Effector memory CD4-positive, alpha-beta T cell (primary cell): ENCODE data around the gene CAMK2N2.

Experiments
- DNase-seq, 3 donors: peaks; one replicate each; pipeline ENCODE4 v3.0.0-alpha.2; 2020
- H3K27ac ChIP-seq: 2 replicates; pipeline ENCODE4 v1.7.0; 2013; ENCODE audit warnings: mild to moderate bottlenecking, low read length, moderate library complexity; ENCODE audit not compliant: insufficient read depth, poor library complexity, severe bottlenecking
- H3K27me3 ChIP-seq: replicated peaks from 2 replicates; pipeline ENCODE4 v1.7.0; 2013; ENCODE audit warnings: mild to moderate bottlenecking, low read length; ENCODE audit not compliant: insufficient read depth, control insufficient read depth, poor library complexity, severe bottlenecking
- H3K36me3 ChIP-seq: 2 replicates; pipeline ENCODE4 v1.7.0; 2013; ENCODE audit warnings: mild to moderate bottlenecking, low read length, moderate library complexity; ENCODE audit not compliant: control insufficient read depth, insufficient read depth
- H3K4me1 ChIP-seq: 2 replicates; pipeline ENCODE4 v1.7.0; 2013; ENCODE audit warnings: low read length, mild to moderate bottlenecking; ENCODE audit not compliant: control insufficient read depth, insufficient read depth, poor library complexity, severe bottlenecking
- H3K4me3 ChIP-seq: 2 replicates; pipeline ENCODE4 v1.7.0; 2013; ENCODE audit warnings: low read length, low read depth, mild to moderate bottlenecking; ENCODE audit not compliant: insufficient read depth, poor library complexity, severe bottlenecking
- H3K9me3 ChIP-seq: 2 replicates; pipeline ENCODE4 v1.7.0; 2013; ENCODE audit warnings: mild to moderate bottlenecking, low read length, moderate library complexity; ENCODE audit not compliant: control insufficient read depth

CAMK2N2 gene

GRCh38 chr3:184241141-184241446 lies 20.3 kb downstream of the CAMK2N2 start:
- Histone ChIP-seq H3K4me3 (no peak overlapping the region), H3K27ac (no peak overlapping the region), H3K27me3 (no peaks in the 10 kb centered on the region), H3K4me1 (no peaks in the 10 kb centered on the region), H3K36me3 (peaks cover 40% of the 10 kb centered on the region), H3K9me3 (no peaks in the 10 kb centered on the region)
- DNase-seq, result no peak

GRCh38 chr3:184240384-184241140 lies 20.8 kb downstream of the CAMK2N2 start:
- Histone ChIP-seq H3K4me1 (no peaks in the 10 kb centered on the region), H3K36me3 (peaks cover 38% of the 10 kb centered on the region), H3K4me3 (no peak overlapping the region), H3K27me3 (no peaks in the 10 kb centered on the region), H3K27ac (no peak overlapping the region), H3K9me3 (no peaks in the 10 kb centered on the region)
- no peak for DNase-seq

- Histone ChIP-seq H3K9me3 (no peaks in the 10 kb centered on the region), H3K4me1 (no peaks in the 10 kb centered on the region), H3K4me3 (no peak overlapping the region), H3K27ac (no peak overlapping the region), H3K27me3 (no peaks in the 10 kb centered on the region), H3K36me3 (peaks cover 30% of the 10 kb centered on the region)
- DNase-seq, result no peak
These were observed 21.6 kb downstream of the CAMK2N2 start for GRCh38 chr3:184239708-184240107.

GRCh38 chr3:184239221-184239620 lies 22.1 kb downstream of the CAMK2N2 start:
- Histone ChIP-seq H3K36me3 (peaks cover 25% of the 10 kb centered on the region), H3K27ac (no peak overlapping the region), H3K4me1 (no peaks in the 10 kb centered on the region), H3K4me3 (no peak overlapping the region), H3K27me3 (no peaks in the 10 kb centered on the region), H3K9me3 (no peaks in the 10 kb centered on the region)
- DNase-seq, result no peak

- Histone ChIP-seq H3K27ac (no peak overlapping the region), H3K9me3 (no peaks in the 10 kb centered on the region), H3K36me3 (peaks cover 16% of the 10 kb centered on the region), H3K27me3 (peaks cover 3% of the 10 kb centered on the region), H3K4me1 (no peaks in the 10 kb centered on the region), H3K4me3 (no peak overlapping the region)
- no peak for DNase-seq
These were observed 23.0 kb downstream of the CAMK2N2 start for GRCh38 chr3:184238246-184238818.

GRCh38 chr3:184237807-184238206 lies 23.5 kb downstream of the CAMK2N2 start:
- Histone ChIP-seq H3K4me1 (no peaks in the 10 kb centered on the region), H3K36me3 (peaks cover 11% of the 10 kb centered on the region), H3K27ac (no peak overlapping the region), H3K4me3 (no peak overlapping the region), H3K27me3 (peaks cover 4% of the 10 kb centered on the region), H3K9me3 (no peaks in the 10 kb centered on the region)
- no peak for DNase-seq

- no peak for DNase-seq
- Histone ChIP-seq H3K4me3 (no peak overlapping the region), H3K9me3 (no peaks in the 10 kb centered on the region), H3K27me3 (peaks cover 9% of the 10 kb centered on the region), H3K4me1 (no peaks in the 10 kb centered on the region), H3K36me3 (peaks cover 5% of the 10 kb centered on the region), H3K27ac (no peak overlapping the region)
These were observed 24.1 kb downstream of the CAMK2N2 start for GRCh38 chr3:184237211-184237610.

- Histone ChIP-seq H3K4me1 (no peaks in the 10 kb centered on the region), H3K9me3 (no peaks in the 10 kb centered on the region), H3K27ac (no peak overlapping the region), H3K36me3 (no peaks in the 10 kb centered on the region), H3K27me3 (peaks cover 14% of the 10 kb centered on the region), H3K4me3 (no peak overlapping the region)
- DNase-seq, result no peak
These were observed 24.7 kb downstream of the CAMK2N2 start for GRCh38 chr3:184236636-184237035.

GRCh38 chr3:184236033-184236410 lies 25.3 kb downstream of the CAMK2N2 start:
- H3K9me3 ChIP-seq, result no peaks in the 10 kb centered on the region
- H3K4me3 ChIP-seq, result no peak overlapping the region
- H3K36me3 ChIP-seq, result no peaks in the 10 kb centered on the region
- H3K27me3 ChIP-seq, result peaks cover 20% of the 10 kb centered on the region
- no peak overlapping the region for H3K27ac ChIP-seq
- peaks cover under 1% of the 10 kb centered on the region for H3K4me1 ChIP-seq
- no peak for DNase-seq

- no peak for DNase-seq
- no peaks in the 10 kb centered on the region for H3K9me3 ChIP-seq
- H3K27ac ChIP-seq, result no peak overlapping the region
- H3K27me3 ChIP-seq, result peaks cover 25% of the 10 kb centered on the region
- no peak overlapping the region for H3K4me3 ChIP-seq
- H3K36me3 ChIP-seq, result no peaks in the 10 kb centered on the region
- H3K4me1 ChIP-seq, result peaks cover 4% of the 10 kb centered on the region
These were observed 25.8 kb downstream of the CAMK2N2 start for GRCh38 chr3:184235381-184236032.
